ENCODE results near the gene RDH13.

GRCh38 chr19:55078996-55079395 lies 16.0 kb upstream of the RDH13 start:
- TF ChIP-seq CTCF (IDR thresholded peaks at IDR 0.05; ENCODE audit: low read depth, low read length, poor library complexity, severe bottlenecking) (no peak), EZH2phosphoT487 (IDR thresholded peaks at IDR 0.05; ENCODE audit: borderline replicate concordance, low read length) (no peak)
